ENCODE results near the gene PROSER1. TPM values are rescaled to one million over a fixed set of nuclear protein-coding genes. Genes with fewer than 3 reads are reported as not detected.

Gene PROSER1
- total RNA-seq, 1 experiment from 2014 or later, result 39.5 TPM

DNA sequence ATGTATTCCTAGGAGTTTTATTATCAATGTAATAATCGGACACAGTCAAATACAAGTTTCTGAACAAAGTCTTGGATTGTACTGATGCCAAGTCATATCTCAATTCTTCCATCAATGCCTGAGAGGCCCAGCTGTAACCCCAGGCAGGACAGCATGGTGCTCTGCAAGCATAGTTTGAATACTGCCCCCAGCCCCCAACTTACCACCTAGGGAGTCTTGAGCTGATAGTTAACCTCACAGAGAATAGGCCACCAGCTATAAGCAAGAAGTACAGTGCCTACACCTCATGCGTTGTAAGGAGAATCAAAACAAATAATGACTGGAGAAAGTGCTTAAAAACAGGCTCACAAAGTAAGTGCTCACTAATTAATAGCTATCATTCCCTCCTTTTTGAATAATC is 2.7 kb downstream of the PROSER1 start:
- no peak for DNase-seq
- intact Hi-C loops (cut with micrococcal nuclease; ENCODE audit: unreplicated experiment), result no loop called here
- Mint-ChIP-seq H3K27ac (ENCODE audit: unreplicated experiment) (peak overlapping the region; percentile 52), H3K27me3 (ENCODE audit: unreplicated experiment) (no peaks in the 10 kb centered on the region), H3K4me3 (ENCODE audit: low read depth, unreplicated experiment) (peak overlapping the region; percentile 96), H3K36me3 (ENCODE audit: insufficient read depth, unreplicated experiment) (peaks cover 35% of the 10 kb centered on the region), H3K9me3 (ENCODE audit: low read depth, unreplicated experiment) (no peaks in the 10 kb centered on the region), H3K4me1 (ENCODE audit: low read depth, unreplicated experiment) (no peaks in the 10 kb centered on the region)
- BruUV-seq (replicated peaks), result no TSS peak
- TF ChIP-seq, protein P1, sequence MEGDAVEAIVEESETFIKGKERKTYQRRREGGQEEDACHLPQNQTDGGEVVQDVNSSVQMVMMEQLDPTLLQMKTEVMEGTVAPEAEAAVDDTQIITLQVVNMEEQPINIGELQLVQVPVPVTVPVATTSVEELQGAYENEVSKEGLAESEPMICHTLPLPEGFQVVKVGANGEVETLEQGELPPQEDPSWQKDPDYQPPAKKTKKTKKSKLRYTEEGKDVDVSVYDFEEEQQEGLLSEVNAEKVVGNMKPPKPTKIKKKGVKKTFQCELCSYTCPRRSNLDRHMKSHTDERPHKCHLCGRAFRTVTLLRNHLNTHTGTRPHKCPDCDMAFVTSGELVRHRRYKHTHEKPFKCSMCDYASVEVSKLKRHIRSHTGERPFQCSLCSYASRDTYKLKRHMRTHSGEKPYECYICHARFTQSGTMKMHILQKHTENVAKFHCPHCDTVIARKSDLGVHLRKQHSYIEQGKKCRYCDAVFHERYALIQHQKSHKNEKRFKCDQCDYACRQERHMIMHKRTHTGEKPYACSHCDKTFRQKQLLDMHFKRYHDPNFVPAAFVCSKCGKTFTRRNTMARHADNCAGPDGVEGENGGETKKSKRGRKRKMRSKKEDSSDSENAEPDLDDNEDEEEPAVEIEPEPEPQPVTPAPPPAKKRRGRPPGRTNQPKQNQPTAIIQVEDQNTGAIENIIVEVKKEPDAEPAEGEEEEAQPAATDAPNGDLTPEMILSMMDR (IDR thresholded peaks at IDR 0.05; ENCODE audit: unreplicated experiment), result no peak
- CTCF ChIA-PET, result no interaction called here

DNA sequence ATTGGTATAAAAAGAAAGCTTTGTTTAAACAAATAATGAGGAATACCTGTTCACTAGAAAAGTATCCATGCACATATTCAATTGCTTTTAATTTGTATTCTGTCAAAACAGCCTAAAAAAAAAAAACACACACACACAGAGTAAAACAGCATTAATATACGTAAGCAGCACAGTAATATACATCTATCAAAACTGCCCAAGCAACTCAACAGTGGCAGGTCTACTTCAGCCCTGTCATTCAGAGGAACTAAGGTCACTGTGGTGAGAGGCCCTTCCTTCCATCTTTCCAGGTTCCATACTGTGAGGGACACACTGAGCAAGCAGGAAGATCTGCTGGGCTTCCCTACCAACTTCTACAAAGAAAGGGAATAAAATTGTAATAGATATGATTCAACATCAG is 3.8 kb downstream of the PROSER1 start:
- no peaks in the 10 kb centered on the region for H3K27me3 Mint-ChIP-seq (ENCODE audit: unreplicated experiment)
- H3K36me3 Mint-ChIP-seq (ENCODE audit: insufficient read depth, unreplicated experiment), result peaks cover 35% of the 10 kb centered on the region
- no peaks in the 10 kb centered on the region for H3K9me3 Mint-ChIP-seq (ENCODE audit: low read depth, unreplicated experiment)
- H3K27ac Mint-ChIP-seq (ENCODE audit: unreplicated experiment), result no peak overlapping the region
- no TSS peak for BruUV-seq (replicated peaks)
- CTCF ChIA-PET, result no interaction called here
- H3K4me1 Mint-ChIP-seq (ENCODE audit: low read depth, unreplicated experiment), result no peaks in the 10 kb centered on the region
- no peak for DNase-seq
- TF ChIP-seq, protein P1 (IDR thresholded peaks at IDR 0.05; ENCODE audit: unreplicated experiment), result no peak
- intact Hi-C loops (cut with micrococcal nuclease; ENCODE audit: unreplicated experiment), result no loop called here
- no peak overlapping the region for H3K4me3 Mint-ChIP-seq (ENCODE audit: low read depth, unreplicated experiment)

- Mint-ChIP-seq H3K27ac (ENCODE audit: unreplicated experiment) (no peak overlapping the region), H3K9me3 (ENCODE audit: low read depth, unreplicated experiment) (no peaks in the 10 kb centered on the region), H3K4me1 (ENCODE audit: low read depth, unreplicated experiment) (no peaks in the 10 kb centered on the region), H3K36me3 (ENCODE audit: insufficient read depth, unreplicated experiment) (peaks cover 24% of the 10 kb centered on the region), H3K4me3 (ENCODE audit: low read depth, unreplicated experiment) (no peak overlapping the region), H3K27me3 (ENCODE audit: unreplicated experiment) (no peaks in the 10 kb centered on the region)
- no peak for DNase-seq
- BruUV-seq (replicated peaks), result no TSS peak
- CTCF ChIA-PET, result no interaction called here
- TF ChIP-seq, protein P1 (IDR thresholded peaks at IDR 0.05; ENCODE audit: unreplicated experiment), result no peak
- intact Hi-C loops (cut with micrococcal nuclease; ENCODE audit: unreplicated experiment), result no loop called here
Observed at GRCh38 chr13:39032150-39032549, 5.7 kb downstream of the PROSER1 start.

- H3K36me3 Mint-ChIP-seq (ENCODE audit: insufficient read depth, unreplicated experiment), result peaks cover 12% of the 10 kb centered on the region
- H3K9me3 Mint-ChIP-seq (ENCODE audit: low read depth, unreplicated experiment), result no peaks in the 10 kb centered on the region
- DNase-seq, result no peak
- intact Hi-C loops (cut with micrococcal nuclease; ENCODE audit: unreplicated experiment), result no loop called here
- no peaks in the 10 kb centered on the region for H3K27me3 Mint-ChIP-seq (ENCODE audit: unreplicated experiment)
- no peak overlapping the region for H3K27ac Mint-ChIP-seq (ENCODE audit: unreplicated experiment)
- CTCF ChIA-PET, result no interaction called here
- no peak overlapping the region for H3K4me3 Mint-ChIP-seq (ENCODE audit: low read depth, unreplicated experiment)
- TF ChIP-seq, protein P1 (IDR thresholded peaks at IDR 0.05; ENCODE audit: unreplicated experiment), result no peak
- no TSS peak for BruUV-seq (replicated peaks)
- peaks cover 9% of the 10 kb centered on the region for H3K4me1 Mint-ChIP-seq (ENCODE audit: low read depth, unreplicated experiment)
Observed at GRCh38 chr13:39025433-39025839, 12.5 kb downstream of the PROSER1 start.

Measured in Calu3 (cell line).